Chondrocyte (in vitro differentiated cells): ENCODE data around the gene MAP4. TPM values are rescaled to one million over a fixed set of nuclear protein-coding genes. Genes with fewer than 3 reads are reported as not detected.

Source experiments
- DNase-seq: peaks from one replicate; pipeline ENCODE4 v3.0.0; 2021; ENCODE audit warnings: mixed read lengths, low spot score
- H3K27ac Mint-ChIP-seq: one replicate; pipeline ENCODE4 v1.8.0; 2021; ENCODE audit warnings: mild to moderate bottlenecking, moderate library complexity, mixed read lengths; ENCODE audit not compliant: unreplicated experiment
- H3K27me3 Mint-ChIP-seq: 2 replicates; pipeline ENCODE4 v1.8.0; 2021; ENCODE audit warnings: low read depth, mixed read lengths
- H3K36me3 Mint-ChIP-seq: 2 replicates; pipeline ENCODE4 v1.8.0; 2021; ENCODE audit warnings: low read depth, mixed read lengths
- H3K4me1 Mint-ChIP-seq: 2 replicates; pipeline ENCODE4 v1.8.0; 2021; ENCODE audit warnings: low read depth, mild to moderate bottlenecking, mixed read lengths
- H3K4me3 Mint-ChIP-seq: one replicate; pipeline ENCODE4 v1.8.0; 2021; ENCODE audit warnings: mild to moderate bottlenecking, moderate library complexity, mixed read lengths; ENCODE audit not compliant: unreplicated experiment
- H3K9me3 Mint-ChIP-seq: 2 replicates; pipeline ENCODE4 v1.8.0; 2021; ENCODE audit warnings: low read depth, mixed read lengths
- CTCF ChIP-seq: fragments of 200-600 bp; sonication (generic); IDR thresholded peaks from 2 replicates; pipeline ENCODE4 v1.5.0; 2021; ENCODE audit warnings: antibody characterized with exemption, mild to moderate bottlenecking, moderate library complexity
- total RNA-seq: library from RNA; stranded (reverse); gene quantifications from 3 replicates; pipeline ENCODE4 v1.2.1, GENCODE V29; 2021

Gene MAP4
- total RNA-seq, 1 donor from 2014 or later = 401 TPM

DNA sequence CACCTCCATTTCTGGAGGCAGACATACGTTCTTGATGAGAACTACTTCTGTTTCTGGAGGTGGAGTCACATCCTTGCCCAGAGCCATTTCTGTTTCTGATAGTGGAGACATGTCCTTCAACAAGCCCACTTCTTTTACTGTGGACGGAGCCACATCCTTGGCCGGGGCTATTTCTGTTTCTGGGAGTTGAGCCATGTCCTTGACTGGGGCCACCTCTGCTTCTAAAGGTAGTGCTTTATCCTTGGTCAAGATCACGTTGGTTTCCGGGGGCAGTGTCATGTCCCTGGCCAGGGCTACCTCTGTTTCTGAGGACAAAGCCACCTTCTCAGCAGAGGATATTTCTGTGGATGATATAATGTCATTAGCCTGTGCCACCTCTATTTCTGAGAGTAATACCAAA is 100.0 kb downstream of the MAP4 start:
- H3K36me3 Mint-ChIP-seq = peaks cover 45% of the 10 kb centered on the region
- peaks cover 9% of the 10 kb centered on the region for H3K4me1 Mint-ChIP-seq
- H3K4me3 Mint-ChIP-seq = no peak overlapping the region
- no peaks in the 10 kb centered on the region for H3K27me3 Mint-ChIP-seq
- no peak for DNase-seq
- no peak overlapping the region for H3K27ac Mint-ChIP-seq
- TF ChIP-seq CTCF = no peak
- H3K9me3 Mint-ChIP-seq = no peaks in the 10 kb centered on the region

- Mint-ChIP-seq H3K27me3 (no peaks in the 10 kb centered on the region), H3K4me1 (peaks cover 20% of the 10 kb centered on the region), H3K9me3 (no peaks in the 10 kb centered on the region), H3K36me3 (peaks cover 53% of the 10 kb centered on the region), H3K4me3 (no peak overlapping the region), H3K27ac (peak overlapping the region; percentile 14)
- no peak for DNase-seq
- no peak for TF ChIP-seq CTCF
These were observed 104.2 kb downstream of the MAP4 start for GRCh38 chr3:47912006-47912504.

DNA sequence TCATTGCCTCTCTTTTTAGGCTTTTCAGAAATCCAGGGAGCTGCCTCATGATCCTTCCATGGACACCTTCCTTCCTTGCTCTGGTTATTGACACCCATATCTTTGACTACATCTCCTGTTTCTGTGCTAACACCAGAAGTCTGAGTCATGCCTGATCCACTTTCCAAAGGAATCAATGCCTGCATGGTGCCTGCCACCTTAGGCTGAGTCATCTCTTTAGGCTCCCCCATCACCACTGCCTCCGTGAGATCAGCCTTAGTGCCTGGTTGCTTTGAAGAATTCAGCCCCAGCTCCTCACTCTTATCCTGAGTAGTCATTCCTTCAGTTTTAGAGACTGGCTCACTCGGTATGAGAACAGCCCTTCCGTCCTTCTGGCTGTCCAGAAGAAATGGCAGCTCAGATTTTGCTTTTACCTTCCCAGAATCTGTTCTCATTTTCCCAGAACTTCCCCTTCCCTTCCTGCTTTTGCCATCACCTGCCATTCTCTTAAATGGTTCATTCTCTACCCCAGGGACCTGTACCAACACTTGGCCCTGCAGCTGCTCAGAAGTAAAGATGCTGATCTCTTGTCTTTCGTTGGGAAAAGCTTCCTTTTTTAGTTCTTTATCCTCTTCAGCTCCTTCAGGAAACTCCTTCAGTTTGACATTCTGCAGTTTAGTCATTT is 105.3 kb downstream of the MAP4 start:
- peaks cover 46% of the 10 kb centered on the region for H3K36me3 Mint-ChIP-seq
- peaks cover 20% of the 10 kb centered on the region for H3K4me1 Mint-ChIP-seq
- no peak for TF ChIP-seq CTCF
- no peaks in the 10 kb centered on the region for H3K9me3 Mint-ChIP-seq
- DNase-seq = no peak
- no peak overlapping the region for H3K4me3 Mint-ChIP-seq
- H3K27ac Mint-ChIP-seq = peak overlapping the region; percentile 81
- no peaks in the 10 kb centered on the region for H3K27me3 Mint-ChIP-seq

DNA sequence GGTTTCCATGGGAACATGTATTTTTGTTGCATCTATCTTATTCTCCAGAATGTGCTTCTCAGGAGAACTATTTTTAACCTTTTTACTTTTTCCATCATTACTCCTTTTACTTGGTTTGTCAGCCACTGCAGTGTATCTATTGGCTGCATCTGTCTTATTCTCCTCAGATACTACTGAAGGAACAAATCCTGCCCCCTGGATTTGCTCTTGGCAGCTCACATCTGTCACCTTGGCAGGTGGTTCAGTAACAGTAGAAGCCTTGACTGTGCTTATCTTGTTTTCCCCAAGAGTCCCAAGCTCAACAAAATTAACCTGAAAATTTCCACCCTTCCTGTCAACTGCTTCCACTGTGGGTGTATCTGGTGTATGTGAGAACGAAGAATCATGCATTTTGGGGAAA is 106.0 kb downstream of the MAP4 start:
- no peak for DNase-seq
- peaks cover 20% of the 10 kb centered on the region for H3K4me1 Mint-ChIP-seq
- H3K27ac Mint-ChIP-seq = peak overlapping the region; percentile 81
- no peaks in the 10 kb centered on the region for H3K9me3 Mint-ChIP-seq
- peaks cover 42% of the 10 kb centered on the region for H3K36me3 Mint-ChIP-seq
- H3K4me3 Mint-ChIP-seq = no peak overlapping the region
- no peaks in the 10 kb centered on the region for H3K27me3 Mint-ChIP-seq
- TF ChIP-seq CTCF = no peak

DNA sequence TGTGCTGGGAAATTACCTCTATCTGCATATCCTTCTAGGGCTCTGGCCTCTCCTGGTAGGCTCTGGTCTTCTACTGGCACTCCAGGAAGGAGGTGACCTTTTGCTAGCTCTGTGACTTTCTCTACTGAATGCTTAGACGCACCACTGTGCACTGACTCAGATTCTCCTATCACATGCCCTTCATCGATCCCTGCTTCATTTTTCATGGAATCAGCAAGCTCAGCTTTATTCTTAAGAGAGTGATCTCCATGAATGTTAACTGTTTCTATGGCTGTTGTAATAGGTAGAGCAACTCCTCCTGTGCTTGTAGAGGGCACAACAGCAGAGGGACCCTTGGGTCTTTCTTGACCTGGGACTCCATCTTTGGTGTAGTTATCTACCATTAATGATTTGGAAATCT is 106.6 kb downstream of the MAP4 start:
- H3K4me1 Mint-ChIP-seq = peaks cover 20% of the 10 kb centered on the region
- H3K27ac Mint-ChIP-seq = peak overlapping the region; percentile 61
- H3K4me3 Mint-ChIP-seq = no peak overlapping the region
- no peaks in the 10 kb centered on the region for H3K27me3 Mint-ChIP-seq
- no peak for TF ChIP-seq CTCF
- DNase-seq = no peak
- H3K36me3 Mint-ChIP-seq = peaks cover 44% of the 10 kb centered on the region
- no peaks in the 10 kb centered on the region for H3K9me3 Mint-ChIP-seq
